NCI-H146 treated with DMSO at 0.1 percent for 48 hours (cell line): ENCODE data around the gene OXLD1.
"Not testable (repeated sequence)": the region's sequence is repeated elsewhere in the genome, so short reads cannot be mapped to it uniquely, and the experiment has no call there.

Experiments
- DNase-seq: peaks from one replicate; lab custom pipeline; 2025; ENCODE audit not compliant: unreplicated experiment; lab: John Stamatoyannopoulos, UW

Gene OXLD1

DNA sequence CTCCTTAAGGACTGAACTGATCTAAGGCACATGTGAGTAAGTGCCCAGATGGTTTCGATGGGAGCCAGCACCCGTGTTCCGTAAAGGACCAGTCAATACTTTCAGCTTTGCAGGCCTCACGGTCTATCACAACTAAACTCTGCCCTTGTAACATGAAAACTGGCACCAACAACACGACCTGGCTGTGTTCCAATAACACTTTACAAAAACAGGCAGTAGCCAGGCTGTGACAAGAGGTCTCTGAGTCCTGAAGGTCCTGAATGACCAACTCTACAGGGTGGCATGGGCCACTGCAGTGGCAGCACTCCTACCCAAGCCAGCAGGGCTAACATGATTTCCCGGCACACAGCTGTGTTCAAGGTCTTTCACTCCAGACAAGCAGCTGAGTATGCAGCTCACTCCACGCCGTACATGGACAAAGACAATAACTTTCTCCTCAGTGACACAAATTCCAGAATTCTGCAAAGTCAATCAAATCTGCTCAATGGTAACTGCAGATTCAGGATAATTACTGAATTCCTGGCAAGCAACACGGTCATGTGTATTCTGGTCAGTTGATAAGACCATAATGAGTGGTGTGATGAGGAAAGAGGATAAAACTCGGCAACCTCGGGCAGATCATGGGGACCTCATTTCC is 44.8 kb downstream of the OXLD1 start:
- DNase-seq, result no peak

DNA sequence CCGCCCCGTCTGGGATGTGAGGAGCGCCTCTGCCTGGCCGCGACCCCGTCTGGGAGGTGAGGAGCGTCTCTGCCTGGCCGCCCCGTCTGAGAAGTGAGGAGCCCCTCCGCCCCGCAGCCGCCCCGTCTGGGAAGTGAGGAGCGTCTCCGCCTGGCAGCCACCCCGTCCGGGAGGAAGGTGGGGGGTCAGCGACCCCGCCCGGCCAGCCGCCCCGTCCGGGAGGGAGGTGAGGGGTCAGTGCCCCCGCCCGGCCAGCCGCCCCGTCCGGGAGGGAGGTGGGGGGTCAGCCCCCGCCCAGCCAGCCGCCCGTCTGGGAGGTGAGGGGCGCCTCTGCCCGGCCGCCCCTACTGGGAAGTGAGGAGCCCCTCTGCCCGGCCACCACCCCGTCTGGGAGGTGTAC is 48.1 kb downstream of the OXLD1 start:
- not testable (repeated sequence) for DNase-seq

DNA sequence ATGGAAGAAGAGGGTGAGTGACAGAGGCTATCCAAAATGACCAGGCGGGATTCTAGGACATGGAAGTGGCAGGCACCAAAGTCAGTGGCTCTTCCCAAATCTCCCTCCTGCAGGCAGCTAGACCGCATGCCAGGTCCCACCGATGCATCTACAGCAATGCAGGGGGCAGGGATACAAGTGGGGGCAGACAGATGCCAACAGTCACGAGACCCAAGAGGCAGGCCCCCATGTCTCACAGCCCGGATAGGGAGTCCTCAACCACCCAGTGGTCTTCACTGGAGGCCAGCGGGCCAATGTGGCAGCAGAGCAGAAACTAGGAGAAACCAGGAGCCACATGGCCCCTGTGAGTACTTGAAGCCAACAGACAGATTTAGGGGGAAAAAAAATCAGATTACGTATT is 49.5 kb downstream of the OXLD1 start:
- no peak for DNase-seq

DNA sequence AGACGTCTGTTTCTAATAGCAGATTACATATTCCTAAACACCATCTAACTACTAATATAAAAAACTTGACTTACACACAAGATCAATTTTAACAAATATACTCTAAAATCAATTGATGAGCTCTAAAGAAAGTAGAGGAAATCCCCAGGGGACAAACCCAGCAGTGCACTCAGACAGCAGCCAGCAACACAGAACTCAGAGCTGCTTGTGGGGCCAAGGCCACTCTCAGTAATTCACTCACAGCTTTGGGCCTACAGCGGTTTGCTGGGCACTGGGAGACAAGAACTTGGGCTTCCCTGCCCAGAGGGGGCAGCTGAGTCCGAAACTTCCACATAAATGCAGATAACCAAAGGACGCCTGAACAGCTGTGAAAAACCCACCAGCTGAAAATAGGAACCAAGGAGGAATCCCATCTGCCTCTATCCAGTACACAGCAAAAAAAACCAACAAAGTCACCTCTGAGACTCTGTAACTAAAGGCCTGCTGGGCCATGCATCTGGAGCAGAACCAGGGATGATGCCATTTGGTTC is 50.9 kb downstream of the OXLD1 start:
- DNase-seq, result no peak
